Measurements from ENCODE around the gene BAHD1.

GRCh38 chr15:40471105-40471807, 30.5 kb downstream of the BAHD1 start:
- TF ChIP-seq, protein P1, sequence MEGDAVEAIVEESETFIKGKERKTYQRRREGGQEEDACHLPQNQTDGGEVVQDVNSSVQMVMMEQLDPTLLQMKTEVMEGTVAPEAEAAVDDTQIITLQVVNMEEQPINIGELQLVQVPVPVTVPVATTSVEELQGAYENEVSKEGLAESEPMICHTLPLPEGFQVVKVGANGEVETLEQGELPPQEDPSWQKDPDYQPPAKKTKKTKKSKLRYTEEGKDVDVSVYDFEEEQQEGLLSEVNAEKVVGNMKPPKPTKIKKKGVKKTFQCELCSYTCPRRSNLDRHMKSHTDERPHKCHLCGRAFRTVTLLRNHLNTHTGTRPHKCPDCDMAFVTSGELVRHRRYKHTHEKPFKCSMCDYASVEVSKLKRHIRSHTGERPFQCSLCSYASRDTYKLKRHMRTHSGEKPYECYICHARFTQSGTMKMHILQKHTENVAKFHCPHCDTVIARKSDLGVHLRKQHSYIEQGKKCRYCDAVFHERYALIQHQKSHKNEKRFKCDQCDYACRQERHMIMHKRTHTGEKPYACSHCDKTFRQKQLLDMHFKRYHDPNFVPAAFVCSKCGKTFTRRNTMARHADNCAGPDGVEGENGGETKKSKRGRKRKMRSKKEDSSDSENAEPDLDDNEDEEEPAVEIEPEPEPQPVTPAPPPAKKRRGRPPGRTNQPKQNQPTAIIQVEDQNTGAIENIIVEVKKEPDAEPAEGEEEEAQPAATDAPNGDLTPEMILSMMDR (conservative IDR thresholded peaks at IDR 0.05; ENCODE audit: low read length) = no peak
- no peak for TF ChIP-seq EZH2phosphoT487 (IDR thresholded peaks at IDR 0.05; ENCODE audit: borderline replicate concordance)

All from Loucy (cell line).